VCaP (cell line): ENCODE results near the gene CALD1.

Source experiments
- H3K27ac ChIP-seq: fragments of 450-650 bp; 2 replicates; pipeline ENCODE4 v1.5.1; 2017
- TF ChIP-seq, protein P1 (sequence below): fragments of 450-650 bp; conservative IDR thresholded peaks from 2 replicates; pipeline ENCODE4 v1.5.1; 2017; ENCODE audit warnings: mild to moderate bottlenecking, moderate library complexity

The CALD1 gene

GRCh38 chr7:134839298-134839697 lies 59.9 kb downstream of the CALD1 start:
- no peak overlapping the region for H3K27ac ChIP-seq
- TF ChIP-seq, protein P1, sequence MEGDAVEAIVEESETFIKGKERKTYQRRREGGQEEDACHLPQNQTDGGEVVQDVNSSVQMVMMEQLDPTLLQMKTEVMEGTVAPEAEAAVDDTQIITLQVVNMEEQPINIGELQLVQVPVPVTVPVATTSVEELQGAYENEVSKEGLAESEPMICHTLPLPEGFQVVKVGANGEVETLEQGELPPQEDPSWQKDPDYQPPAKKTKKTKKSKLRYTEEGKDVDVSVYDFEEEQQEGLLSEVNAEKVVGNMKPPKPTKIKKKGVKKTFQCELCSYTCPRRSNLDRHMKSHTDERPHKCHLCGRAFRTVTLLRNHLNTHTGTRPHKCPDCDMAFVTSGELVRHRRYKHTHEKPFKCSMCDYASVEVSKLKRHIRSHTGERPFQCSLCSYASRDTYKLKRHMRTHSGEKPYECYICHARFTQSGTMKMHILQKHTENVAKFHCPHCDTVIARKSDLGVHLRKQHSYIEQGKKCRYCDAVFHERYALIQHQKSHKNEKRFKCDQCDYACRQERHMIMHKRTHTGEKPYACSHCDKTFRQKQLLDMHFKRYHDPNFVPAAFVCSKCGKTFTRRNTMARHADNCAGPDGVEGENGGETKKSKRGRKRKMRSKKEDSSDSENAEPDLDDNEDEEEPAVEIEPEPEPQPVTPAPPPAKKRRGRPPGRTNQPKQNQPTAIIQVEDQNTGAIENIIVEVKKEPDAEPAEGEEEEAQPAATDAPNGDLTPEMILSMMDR, result no peak

- no peak overlapping the region for H3K27ac ChIP-seq
- TF ChIP-seq, protein P1, result no peak
Observed at GRCh38 chr7:134842062-134842461, 62.6 kb downstream of the CALD1 start.

GRCh38 chr7:134842886-134843430 lies 63.5 kb downstream of the CALD1 start:
- no peak overlapping the region for H3K27ac ChIP-seq
- TF ChIP-seq, protein P1, result no peak

- TF ChIP-seq, protein P1, result no peak
- H3K27ac ChIP-seq, result no peak overlapping the region
Observed at GRCh38 chr7:134844200-134844599, 64.8 kb downstream of the CALD1 start.

DNA sequence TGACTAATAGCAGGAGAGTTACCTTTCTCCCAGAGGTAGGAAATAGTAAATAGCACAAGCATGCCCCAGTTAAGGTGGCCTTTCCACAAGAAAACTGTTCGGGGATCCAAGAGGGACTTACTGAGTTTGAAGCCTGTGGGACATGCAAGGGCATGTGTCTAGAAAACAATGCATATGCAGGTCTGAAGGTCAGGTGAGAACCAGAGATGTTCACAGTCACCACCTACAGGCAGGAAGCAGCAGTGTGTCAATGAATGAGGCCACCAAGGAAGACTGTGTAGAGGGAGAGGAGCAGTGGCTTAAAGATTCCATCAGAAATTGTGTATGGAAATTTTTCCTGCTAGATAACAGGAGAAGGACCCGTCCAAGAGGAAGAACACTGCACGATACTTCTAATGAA lies 66.0 kb downstream of the CALD1 start:
- TF ChIP-seq, protein P1, result no peak; the same call in 1 of the 2 replicates
- no peak overlapping the region for H3K27ac ChIP-seq

DNA sequence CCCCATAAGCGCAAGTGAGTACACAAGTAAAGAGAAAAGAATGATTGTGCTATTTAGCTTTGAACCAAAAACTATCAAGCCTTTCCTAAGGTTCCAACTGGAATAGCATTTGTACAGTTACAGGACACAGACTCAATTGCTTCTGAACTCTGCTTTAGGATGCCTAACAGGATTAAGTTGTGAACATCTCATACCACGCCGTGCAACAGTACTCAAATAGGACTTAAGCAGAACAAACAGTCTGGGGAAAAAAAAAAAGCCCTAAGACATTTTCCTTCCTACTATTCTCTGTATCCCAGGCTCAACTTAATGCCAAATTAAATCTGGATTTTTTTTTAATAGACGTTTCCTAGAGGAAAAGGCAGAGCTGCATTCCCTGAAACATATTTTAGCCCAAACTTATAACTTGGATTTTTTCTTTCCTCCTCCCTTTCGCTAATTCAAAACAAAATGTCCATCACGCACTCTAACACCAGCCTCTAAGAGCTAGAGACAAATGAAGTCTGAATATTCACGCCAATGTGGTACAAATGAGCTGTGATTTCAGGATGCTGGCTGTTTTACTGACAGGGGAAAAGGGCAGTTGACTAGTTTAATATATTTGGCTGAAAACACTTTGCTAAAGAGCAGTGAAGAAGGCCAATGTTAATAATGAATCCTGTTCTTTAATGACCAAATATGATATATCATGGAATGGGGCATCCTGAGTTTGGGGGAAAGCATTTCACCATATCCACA lies 68.6 kb downstream of the CALD1 start:
- TF ChIP-seq, protein P1, result no peak
- no peak overlapping the region for H3K27ac ChIP-seq

DNA sequence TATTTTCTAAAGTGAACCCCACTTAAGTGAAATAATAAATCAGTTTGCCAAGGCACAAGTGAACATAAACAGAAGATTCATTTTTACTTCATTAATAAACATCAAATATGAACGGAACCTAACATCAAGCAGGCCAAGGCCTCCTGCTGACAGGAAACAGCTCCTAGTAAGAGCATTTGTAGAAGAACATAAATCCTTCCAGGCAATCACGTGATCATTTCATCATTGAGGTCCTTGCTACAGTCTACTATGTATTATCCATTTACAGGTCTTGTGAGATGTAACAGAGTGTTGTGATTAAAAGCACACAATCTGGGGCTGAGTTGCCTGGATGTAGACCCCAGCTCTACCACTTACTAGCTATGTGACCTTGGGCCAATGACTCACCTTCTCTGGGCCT lies 70.6 kb downstream of the CALD1 start:
- TF ChIP-seq, protein P1, result no peak
- H3K27ac ChIP-seq, result no peak overlapping the region
